Gastrocnemius medialis (tissue), 4 donors: Measurements from ENCODE around the gene DPH7. TPM values are rescaled to one million over a fixed set of nuclear protein-coding genes. Genes with fewer than 3 reads are reported as not detected.

Experiments
- ATAC-seq, 2 donors: fragments of 150-250 bp; one replicate each; pipeline ENCODE4 v1.9.1; 2016
- DNase-seq, 2 donors: peaks; one replicate each; pipeline ENCODE4 v3.0.0-alpha.2; 2019
- H3K27ac ChIP-seq, 4 donors: fragments of 200-600 bp; sonication (generic); 1 replicate in 1 of 4; 2 replicates in 3 of 4; pipeline ENCODE4 v1.5.1; 2016 to 2018; ENCODE audit warnings: mild to moderate bottlenecking in 2 of 4, moderate library complexity in 1 of 4
- H3K27me3 ChIP-seq, 3 donors: fragments of 200-600 bp; sonication (generic) in 2 of 3; 1 replicate in 1 of 3; 2 replicates in 2 of 3; pipeline versions ENCODE4 v1.5.1 to v1.6.0; 2016 to 2019; ENCODE audit warnings: mild to moderate bottlenecking in 1 of 3, moderate library complexity in 1 of 3
- H3K36me3 ChIP-seq, 2 donors: fragments of 200-600 bp; sonication (generic) in 1 of 2; one replicate each; pipeline ENCODE4 v1.5.1; 2017 to 2018
- H3K4me1 ChIP-seq, 2 donors: fragments of 200-600 bp; sonication (generic) in 1 of 2; one replicate each; pipeline ENCODE4 v1.5.1; 2016 to 2017; ENCODE audit warnings: mild to moderate bottlenecking in 2 of 2
- H3K4me3 ChIP-seq, 4 donors: fragments of 200-600 bp; sonication (generic) in 3 of 4; 1 replicate in 1 of 4; 2 replicates in 3 of 4; pipeline ENCODE4 v1.5.1; 2016 to 2019; ENCODE audit warnings: mild to moderate bottlenecking in 2 of 4
- H3K9me3 ChIP-seq, 3 donors: fragments of 200-600 bp; sonication (generic) in 2 of 3; 1 replicate in 1 of 3; 2 replicates in 2 of 3; pipeline ENCODE4 v1.5.1; 2016 to 2019
- CTCF ChIP-seq, 5 experiments: fragments of 450-650 bp in 3 of 5; fragments of 200-600 bp in 2 of 5; sonication (generic) in 2 of 5; IDR thresholded peaks in 4 of 5; conservative IDR thresholded peaks in 1 of 5; 1 replicate in 4 of 5; 2 replicates in 1 of 5; pipeline ENCODE4 v1.5.1; 2016 to 2019; ENCODE audit warnings: antibody characterized with exemption in 5 of 5, mild to moderate bottlenecking in 3 of 5, moderate library complexity in 3 of 5
- POLR2A ChIP-seq, 2 donors: fragments of 450-650 bp; IDR thresholded peaks; one replicate each; pipeline ENCODE4 v1.6.1; 2017; ENCODE audit warnings: antibody characterized with exemption in 2 of 2, mild to moderate bottlenecking in 2 of 2, moderate library complexity in 2 of 2
- in situ Hi-C, 4 donors: fragments of 200-750 bp; cut with MboI; loops; one replicate each; pipeline versions ENCODE4 v1.15.0 to v1.8.0; 2017; ENCODE audit warnings: low sequenced_read_pairs in 4 of 4
- intact Hi-C: fragments of 100-400 bp; cut with DNase I; formaldehyde crosslinking; loops from one replicate; pipeline ENCODE4 v1.15.1; 2023; ENCODE audit warnings: low total_unique reads
- total RNA-seq, 4 donors: library from RNA; depleted of rRNA; stranded (reverse); fragments of >200 nt; gene quantifications; one replicate each; pipeline versions ENCODE4 v1.1.0 to v1.2.3, GENCODE V29; 2016

Gene DPH7
- total RNA-seq, 4 donors from 2014 or later: 10.0 to 25.2 (median 13.6) TPM

DNA sequence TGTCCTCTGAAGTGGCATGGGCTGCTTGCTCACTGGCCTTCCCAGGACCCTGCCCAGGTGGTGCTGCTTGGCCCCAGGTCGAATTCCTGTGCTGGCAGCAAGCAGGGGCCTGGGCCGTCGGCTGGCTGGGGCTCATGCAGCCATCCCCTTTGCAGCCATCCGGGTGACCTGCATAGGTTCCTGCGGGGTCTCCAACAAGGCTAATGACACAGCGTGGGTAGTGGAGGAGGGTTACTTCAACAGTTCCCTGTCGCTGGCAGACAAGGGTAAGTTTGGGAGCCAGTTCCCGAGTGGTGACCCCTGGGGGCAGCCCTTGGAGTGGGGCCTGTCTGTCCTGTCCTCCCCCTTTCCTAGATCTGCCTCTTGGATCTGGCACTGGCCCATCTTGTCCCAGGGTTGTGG, 34.0 kb upstream of the DPH7 start:
- peak overlapping the region in 1 of 4 donors; percentile 54 for H3K27ac ChIP-seq
- no peak overlapping the region for H3K4me3 ChIP-seq
- peaks cover 21 to 29% of the 10 kb centered on the region in 2 donors for H3K4me1 ChIP-seq
- no peak for DNase-seq
- no peak for TF ChIP-seq POLR2A (IDR thresholded peaks at IDR 0.05)
- no peak for TF ChIP-seq CTCF (IDR thresholded peaks at IDR 0.05 in 4 of 5, conservative IDR thresholded peaks at IDR 0.05 in 1 of 5)
- intact Hi-C loops (no loop called here), in situ Hi-C loops (no loop called here)
- peaks cover 0 to 33% of the 10 kb centered on the region in 2 donors for H3K36me3 ChIP-seq
- no peaks in the 10 kb centered on the region for H3K9me3 ChIP-seq
- no peak for ATAC-seq
- no peaks in the 10 kb centered on the region for H3K27me3 ChIP-seq

GRCh38 chr9:137611623-137612609, 33.2 kb upstream of the DPH7 start:
- DNase-seq: peak in 1 of 2 donors; percentile 59
- in situ Hi-C loops (no loop called here), intact Hi-C loops (no loop called here)
- H3K36me3 ChIP-seq: peaks cover 0 to 31% of the 10 kb centered on the region in 2 donors
- H3K27ac ChIP-seq: peak overlapping the region in 1 of 4 donors; percentile 54
- ATAC-seq: peak; percentile 48 to 63
- no peak overlapping the region for H3K4me3 ChIP-seq
- H3K27me3 ChIP-seq: no peaks in the 10 kb centered on the region
- TF ChIP-seq CTCF (IDR thresholded peaks at IDR 0.05 in 4 of 5, conservative IDR thresholded peaks at IDR 0.05 in 1 of 5) (no peak), POLR2A (IDR thresholded peaks at IDR 0.05) (no peak)
- peaks cover 21 to 28% of the 10 kb centered on the region in 2 donors for H3K4me1 ChIP-seq
- H3K9me3 ChIP-seq: no peaks in the 10 kb centered on the region

- peaks cover 26 to 31% of the 10 kb centered on the region in 2 donors for H3K4me1 ChIP-seq
- no peak for ATAC-seq
Observed at GRCh38 chr9:137610944-137611343, 32.2 kb upstream of the DPH7 start.

DNA sequence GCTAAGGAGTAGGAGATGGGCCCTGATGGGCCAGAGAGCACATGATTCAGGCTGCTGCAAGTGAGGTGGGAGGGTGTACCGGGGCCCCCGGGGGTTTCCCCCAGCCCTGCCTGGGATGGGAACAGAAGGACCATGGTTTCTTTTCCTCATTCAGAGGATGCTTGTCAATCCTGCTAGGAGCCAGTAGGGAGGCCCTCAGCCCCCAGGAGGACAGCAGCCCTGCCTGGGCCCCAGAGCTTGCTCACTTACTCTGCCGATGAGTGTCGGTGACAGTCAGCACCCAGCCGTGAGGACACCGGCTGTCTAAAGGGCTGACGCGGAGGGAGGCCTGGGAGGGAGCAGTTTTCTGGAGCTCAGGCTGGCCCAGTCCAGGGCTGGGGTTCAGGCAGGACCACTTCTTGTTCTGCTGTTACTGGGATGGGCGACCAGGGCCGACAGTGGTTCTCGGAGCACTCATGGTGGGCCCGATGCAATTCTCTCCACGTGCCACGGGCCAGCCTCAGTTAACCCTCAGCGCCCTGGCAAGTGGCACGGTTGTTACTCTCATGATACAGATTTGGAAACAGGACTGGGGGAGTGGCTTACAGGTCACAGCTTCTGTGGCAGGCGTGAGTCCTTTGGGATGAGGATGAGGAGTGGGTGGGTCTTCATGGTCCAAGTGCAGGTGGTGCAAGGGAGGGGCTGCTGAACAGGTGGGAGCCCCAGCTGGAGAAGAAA, 28.6 kb upstream of the DPH7 start:
- peak overlapping the region in 2 of 4 donors; percentile 4 to 12 for H3K27ac ChIP-seq

More at GRCh38 chr9:137610944-137611343, 32.2 kb upstream of the DPH7 start:
- H3K4me3 ChIP-seq: no peak overlapping the region
- no peak for DNase-seq
- peaks cover 0 to 23% of the 10 kb centered on the region in 2 donors for H3K36me3 ChIP-seq
- intact Hi-C loops: no loop called here
- H3K9me3 ChIP-seq: no peaks in the 10 kb centered on the region
- in situ Hi-C loops: no loop called here
- TF ChIP-seq CTCF (IDR thresholded peaks at IDR 0.05 in 4 of 5, conservative IDR thresholded peaks at IDR 0.05 in 1 of 5) (no peak), POLR2A (IDR thresholded peaks at IDR 0.05) (no peak)
- H3K27me3 ChIP-seq: no peaks in the 10 kb centered on the region
- H3K27ac ChIP-seq: no peak overlapping the region

More for the DNA sequence above, 28.6 kb upstream of the DPH7 start:
- ATAC-seq (no peak), DNase-seq (no peak)
- Histone ChIP-seq H3K4me1 (peaks cover 24 to 31% of the 10 kb centered on the region in 2 donors), H3K36me3 (no peaks in the 10 kb centered on the region), H3K4me3 (peak overlapping the region in 2 of 4 donors; percentile 60 to 62), H3K9me3 (no peaks in the 10 kb centered on the region), H3K27me3 (no peaks in the 10 kb centered on the region)
- intact Hi-C loops (no loop called here), in situ Hi-C loops (no loop called here)
- TF ChIP-seq POLR2A (IDR thresholded peaks at IDR 0.05) (no peak), CTCF (IDR thresholded peaks at IDR 0.05 in 4 of 5, conservative IDR thresholded peaks at IDR 0.05 in 1 of 5) (no peak)
